ENCODE results near the gene TMEM92.

GRCh38 chr17:50308666-50309065, 34.4 kb downstream of the TMEM92 start:
- no peak for TF ChIP-seq L3MBTL2 (conservative IDR thresholded peaks at IDR 0.05)
- no peak for TF ChIP-seq HDGF (IDR thresholded peaks at IDR 0.05; ENCODE audit: borderline replicate concordance)
- no peak for TF ChIP-seq SP1 (IDR thresholded peaks at IDR 0.05)
- TF ChIP-seq TARDBP (IDR thresholded peaks at IDR 0.05): no peak
- no peak for TF ChIP-seq ARNT (IDR thresholded peaks at IDR 0.05)
- no peak for TF ChIP-seq BHLHE40 (IDR thresholded peaks at IDR 0.05; ENCODE audit: borderline replicate concordance)
- TF ChIP-seq ELF4 (IDR thresholded peaks at IDR 0.05): no peak
- TF ChIP-seq FOXK2 (IDR thresholded peaks at IDR 0.05): no peak
- TF ChIP-seq FOXM1 (IDR thresholded peaks at IDR 0.05; ENCODE audit: borderline replicate concordance): no peak
- no peak for TF ChIP-seq ZNF384 (IDR thresholded peaks at IDR 0.05)
- TF ChIP-seq PKNOX1 (IDR thresholded peaks at IDR 0.05): no peak
- TF ChIP-seq FOXA1 (IDR thresholded peaks at IDR 0.05): no peak
- no peak for TF ChIP-seq SUZ12 (IDR thresholded peaks at IDR 0.05)
- no peak for TF ChIP-seq LEF1 (IDR thresholded peaks at IDR 0.05; ENCODE audit: borderline replicate concordance)

Measured in HEK293T (cell line).